NOMO-1 (cell line): ENCODE measurements around the gene IFNLR1.

Experiments
- DNase-seq, 2 experiments: peaks; one replicate each; lab custom pipeline; 2025; ENCODE audit not compliant: unreplicated experiment in 2 of 2; lab: John Stamatoyannopoulos, UW

IFNLR1 gene

DNA sequence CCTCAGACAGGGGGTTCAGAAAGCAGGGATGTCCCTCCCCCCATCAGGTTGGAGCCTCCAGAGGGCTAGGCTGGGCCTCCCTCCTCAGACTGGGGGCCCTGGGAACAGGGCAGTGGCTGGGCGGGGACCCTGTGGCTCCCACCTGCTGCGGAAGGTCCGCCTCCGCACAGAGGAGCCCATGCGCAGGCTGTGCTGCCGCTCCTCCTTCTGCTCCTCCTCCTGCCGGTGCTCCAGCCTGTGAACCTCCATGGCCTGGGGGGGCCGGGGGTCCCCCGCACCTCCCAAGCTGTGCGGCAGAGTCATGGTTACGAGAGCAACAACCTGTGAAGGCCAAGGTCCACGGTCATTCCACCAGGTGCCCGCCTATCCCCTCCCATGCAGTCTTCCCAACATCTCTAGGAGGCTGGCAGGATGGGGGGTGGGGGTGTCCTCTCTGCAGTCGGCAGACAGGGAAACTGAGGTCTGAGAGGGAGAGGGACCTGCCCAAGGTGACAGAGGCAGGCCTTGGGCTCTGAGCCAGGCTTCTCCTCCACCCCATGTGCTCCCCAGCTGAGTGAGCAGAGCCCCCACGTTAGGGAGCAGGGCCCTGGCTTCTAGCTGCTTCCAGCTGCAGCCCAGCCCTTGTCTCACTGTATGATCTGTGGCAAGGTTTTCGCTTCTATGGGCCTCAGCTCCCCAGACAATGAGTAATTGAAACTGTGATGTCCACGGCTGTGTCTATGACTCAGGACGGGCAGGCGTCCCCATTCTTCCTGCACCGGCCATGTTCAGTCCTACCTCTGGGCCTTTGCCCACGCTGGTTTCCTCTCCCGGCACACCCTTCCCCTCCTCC is 78.5 kb downstream of the IFNLR1 start:
- DNase-seq, result no peak

DNA sequence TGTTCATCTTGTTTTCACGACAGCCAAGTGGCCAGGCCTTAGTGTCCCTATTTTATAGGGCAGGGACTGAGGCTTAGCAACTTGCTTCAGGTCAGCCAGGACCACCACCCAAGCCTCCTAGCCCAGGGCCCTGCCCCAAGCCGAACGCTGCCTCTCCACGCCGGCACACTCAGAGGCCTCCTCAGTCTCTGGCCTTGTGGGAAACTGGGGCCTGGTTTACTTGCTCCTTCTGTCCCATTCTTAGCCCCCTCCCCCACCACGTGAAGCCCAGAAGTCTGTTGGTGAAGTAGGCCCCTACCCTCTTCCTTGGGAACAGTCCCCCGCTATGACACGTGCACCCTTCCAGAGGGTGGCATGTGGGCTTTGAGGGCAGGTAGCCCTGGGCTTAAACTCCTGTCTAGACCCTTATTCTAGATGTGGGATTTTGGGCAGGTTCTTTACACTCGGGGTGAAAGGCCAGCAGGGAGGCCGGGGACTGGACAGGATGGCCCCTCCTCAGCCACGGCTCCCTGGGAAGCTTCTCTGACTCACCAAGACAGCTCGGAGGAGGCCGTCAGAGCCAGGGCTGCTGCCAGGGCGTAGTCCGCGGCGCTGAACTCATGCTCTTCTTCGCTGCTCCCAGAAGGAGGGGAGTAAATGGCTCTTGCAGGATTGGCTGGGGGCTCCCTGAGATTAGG is 79.5 kb downstream of the IFNLR1 start:
- no peak for DNase-seq

DNA sequence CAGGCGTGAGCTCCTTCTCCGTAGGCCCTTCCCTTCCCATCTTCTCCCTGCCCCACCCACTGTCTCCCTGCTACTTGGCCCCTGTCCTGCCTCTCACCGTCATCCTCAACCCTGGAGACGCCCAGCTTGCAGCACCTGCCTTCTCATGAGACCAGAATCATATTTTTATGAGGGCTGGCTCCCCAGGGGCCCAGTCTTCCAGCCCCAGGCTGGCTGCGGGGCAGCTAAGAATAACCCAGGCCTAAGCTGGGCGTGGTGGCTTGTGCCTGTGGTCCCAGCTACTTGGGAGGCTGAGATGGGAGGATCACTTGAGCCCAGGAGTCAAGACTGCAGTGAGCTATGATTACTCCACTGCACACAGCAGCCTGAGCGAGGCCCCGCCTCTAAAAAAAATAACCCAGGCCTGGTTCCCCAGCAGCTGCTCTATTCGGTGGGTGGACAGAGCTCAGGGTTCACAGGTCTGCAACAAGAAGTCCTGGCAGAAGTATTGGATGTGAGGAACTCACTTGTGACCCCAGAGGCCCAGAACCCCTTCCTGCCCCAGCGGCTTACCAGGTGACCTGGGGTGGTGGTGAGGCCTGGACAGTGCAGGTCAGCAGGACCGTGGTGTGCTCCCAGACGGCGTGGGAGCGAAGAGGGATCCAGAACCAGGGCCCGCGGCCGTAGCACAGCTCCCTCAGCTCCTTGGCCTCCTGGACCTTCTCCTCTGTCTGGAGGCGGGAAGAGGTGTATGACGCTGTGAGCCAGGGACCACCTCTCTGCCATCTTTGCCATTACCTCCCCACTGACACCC is 81.5 kb downstream of the IFNLR1 start:
- no peak for DNase-seq

DNA sequence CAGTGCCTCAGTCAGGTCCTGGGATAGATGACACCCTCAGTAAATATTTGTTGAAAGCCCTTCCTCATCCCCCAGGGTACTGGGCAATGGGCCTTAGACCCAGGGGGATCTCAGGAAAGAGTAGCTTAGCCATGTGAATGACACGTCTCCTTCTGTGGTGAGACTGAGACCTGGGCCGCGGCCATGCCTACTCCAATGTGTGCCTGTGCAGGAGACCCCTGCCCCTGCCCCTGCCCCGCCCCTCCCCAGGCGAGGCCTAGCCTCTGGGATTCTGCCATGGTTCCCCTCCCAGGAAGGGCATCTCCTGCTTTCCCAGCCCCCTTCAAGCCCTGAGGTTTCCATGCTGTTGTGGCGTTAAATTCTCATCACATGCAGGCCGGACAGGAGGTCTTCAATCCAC is 82.2 kb downstream of the IFNLR1 start:
- no peak for DNase-seq
